GM18508 (cell line): ENCODE measurements around the gene STN1.

Source experiments
- ATAC-seq: cut with Tn5 transposase; IDR thresholded peaks from one replicate; pipeline ENCODE4 v1.9.1; 2021; ENCODE audit warnings: moderate number of reproducible peaks; ENCODE audit not compliant: insufficient read depth, unreplicated experiment

STN1 gene

GRCh38 chr10:103918053-103918846, at the start of gene STN1:
Gene STN1 (minus strand): TSS chr10:103918184. CDS start chr10:103917594, 590 bp downstream.
- ATAC-seq: peak; percentile 79

DNA sequence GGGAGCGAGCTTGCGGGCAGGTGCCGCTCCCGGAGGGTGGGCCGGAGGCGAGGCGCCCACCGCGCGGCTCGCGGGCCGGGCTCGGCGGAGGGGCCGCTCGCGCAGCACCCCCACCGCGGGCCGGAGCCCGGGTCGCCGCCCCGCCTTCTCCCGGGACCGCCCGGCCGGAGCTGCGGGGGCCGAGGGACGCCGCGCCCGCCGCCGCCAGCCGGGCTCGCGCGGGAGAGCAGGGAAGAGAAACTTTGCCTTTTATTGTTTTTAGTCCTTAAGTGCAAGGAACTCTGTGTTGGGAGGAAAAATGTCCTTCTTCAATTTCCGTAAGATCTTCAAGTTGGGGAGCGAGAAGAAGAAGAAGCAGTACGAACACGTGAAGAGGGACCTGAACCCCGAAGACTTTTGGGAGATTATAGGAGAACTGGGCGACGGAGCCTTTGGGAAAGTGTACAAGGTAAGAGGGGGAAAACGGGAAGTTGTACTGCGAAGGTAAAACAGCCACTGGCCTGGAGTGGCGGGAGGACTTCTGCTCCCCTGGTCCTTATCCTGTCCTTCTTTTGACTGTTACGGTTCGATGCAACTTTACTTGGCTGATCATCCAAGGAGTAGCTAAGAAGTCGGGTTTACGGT, 49.6 kb upstream of the STN1 start:
- ATAC-seq: no peak

DNA sequence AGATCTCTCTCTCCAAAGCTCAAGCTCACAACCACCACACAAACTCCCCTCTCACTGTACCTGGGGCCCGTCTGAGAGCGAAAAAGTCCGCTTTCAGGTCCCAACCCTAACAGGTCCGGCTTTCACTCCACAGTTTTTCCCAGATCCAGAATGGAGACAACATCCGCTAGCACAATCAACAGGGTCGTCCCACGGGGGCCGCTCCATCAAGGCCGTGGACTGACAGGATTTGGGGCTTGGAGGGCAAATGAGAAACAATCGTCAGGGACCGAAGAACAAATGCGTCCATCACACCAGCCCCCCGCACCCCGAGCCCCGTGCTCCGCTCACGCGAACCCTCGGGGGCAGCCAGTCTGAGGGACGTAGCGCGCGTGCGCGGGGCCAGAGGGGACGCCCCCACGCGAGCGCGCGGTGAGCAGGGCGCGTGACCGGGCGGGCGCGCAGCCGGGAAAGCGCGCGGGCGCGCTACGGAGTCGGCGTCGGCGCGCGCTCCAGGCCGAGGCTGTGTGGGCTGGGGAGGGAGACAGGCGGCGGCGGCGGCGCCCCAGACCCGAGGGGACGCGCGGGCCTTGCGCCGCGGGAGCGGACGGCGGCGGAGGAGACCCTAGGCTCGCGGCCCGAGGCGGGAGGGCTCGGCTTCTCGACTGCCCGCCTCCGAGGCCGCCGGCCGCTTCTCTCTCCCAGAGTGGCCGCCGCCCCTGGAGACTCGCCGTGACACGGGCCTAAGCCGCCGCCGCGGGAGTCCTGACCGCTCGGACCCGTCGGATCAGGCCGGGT, 48.9 kb upstream of the STN1 start, which contains the start of gene SLK:
Gene SLK, plus strand, starts transcription at position 470 of the 777 bp plus-strand sequence. CDS start 606 bp downstream, outside the sequence.
- ATAC-seq: no peak

DNA sequence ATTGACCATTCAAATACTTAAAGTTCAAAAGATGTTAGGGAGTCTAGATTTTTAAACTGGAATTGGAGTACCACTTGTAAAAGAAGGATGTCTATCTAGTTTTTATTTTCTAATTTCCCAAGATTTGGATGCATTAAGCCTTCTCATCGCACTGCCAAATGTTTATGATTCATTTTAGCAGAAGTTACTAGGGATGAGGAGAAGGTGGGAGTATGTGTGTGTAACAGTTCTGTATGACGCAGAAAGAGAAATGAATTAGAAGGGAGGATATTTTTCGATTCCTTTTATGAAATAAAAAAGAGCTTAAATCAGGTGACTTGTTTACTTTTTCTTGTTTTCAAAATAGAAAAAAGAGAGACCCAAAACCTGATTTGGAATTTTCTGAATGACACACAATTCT, 42.1 kb upstream of the STN1 start:
- ATAC-seq: no peak

GRCh38 chr10:103958996-103959395, 41.0 kb upstream of the STN1 start:
- ATAC-seq: no peak

DNA sequence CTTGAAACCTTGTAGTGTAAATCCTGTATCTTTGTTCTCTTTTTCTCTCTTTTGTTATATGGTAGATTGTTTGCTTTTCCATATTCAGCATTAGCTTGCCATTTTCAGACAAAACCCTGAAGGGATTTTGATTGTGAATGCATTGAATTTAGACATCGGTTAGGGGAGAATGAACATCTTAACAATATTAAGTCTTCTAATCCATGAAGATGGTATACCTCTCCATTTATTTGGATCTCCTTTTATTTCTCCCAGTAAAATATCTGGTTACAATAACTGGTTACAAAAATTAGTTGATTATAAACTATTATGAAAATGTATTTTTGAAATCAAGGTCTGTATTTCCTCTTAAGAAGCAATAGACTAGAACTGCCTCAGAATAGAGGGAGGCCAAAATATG, 36.6 kb upstream of the STN1 start:
- no peak for ATAC-seq

DNA sequence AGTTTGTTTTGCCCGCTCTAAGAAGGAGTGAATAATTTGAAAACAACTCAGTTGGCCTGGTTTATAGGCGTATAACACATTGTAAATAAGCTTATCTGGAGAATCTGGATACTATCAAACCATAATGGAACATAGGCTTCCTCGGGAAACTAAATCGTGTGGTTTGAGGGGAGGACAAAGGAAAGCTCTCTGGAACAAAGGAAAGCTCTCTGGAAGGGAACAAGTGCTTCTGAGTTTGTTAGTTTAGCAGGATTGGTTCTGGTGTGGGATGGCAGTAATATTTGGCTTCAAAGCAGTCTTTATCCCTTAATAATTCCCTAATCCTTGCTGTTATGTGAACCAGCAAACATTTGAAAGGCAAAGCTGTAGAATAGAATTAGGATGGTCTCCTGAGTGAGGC, 34.0 kb upstream of the STN1 start:
- ATAC-seq: no peak

DNA sequence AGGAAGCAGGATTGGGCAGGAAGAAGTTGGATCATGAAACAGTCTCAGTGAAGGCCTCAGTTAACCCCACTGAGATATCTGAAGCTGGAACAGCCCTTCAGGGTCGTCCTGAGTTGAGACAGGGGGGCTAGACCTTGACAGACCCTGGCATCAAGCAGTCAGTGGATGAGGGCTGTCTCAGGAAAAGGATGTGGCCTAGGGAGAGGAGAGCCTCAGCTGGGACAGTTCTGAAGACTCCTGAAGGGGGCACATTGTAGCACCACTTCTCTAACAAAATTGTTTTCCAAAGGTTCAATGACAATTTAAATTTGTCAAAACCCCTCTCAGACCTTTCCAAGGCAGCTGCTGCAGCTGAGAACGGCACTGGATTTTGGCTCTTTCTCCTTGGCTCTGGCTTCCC, 33.2 kb upstream of the STN1 start:
- no peak for ATAC-seq

DNA sequence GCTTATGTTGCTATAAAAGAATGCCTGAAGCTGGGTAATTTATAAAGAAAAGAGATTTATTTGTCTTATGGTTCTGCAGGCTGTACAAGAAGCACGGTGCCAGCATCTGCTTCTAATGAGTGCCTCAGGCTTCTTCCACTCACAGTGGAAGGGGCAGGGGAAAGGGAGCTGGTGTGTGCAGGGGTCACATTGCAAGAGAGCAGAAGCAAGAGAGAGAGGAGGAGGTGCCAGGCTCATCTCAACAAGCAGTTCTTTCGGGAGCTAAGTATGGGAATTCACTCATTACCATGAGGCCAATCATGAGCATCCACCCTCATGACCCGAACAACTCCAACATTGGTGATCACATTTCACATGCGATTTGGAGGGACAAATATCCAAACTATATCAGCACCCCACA, 31.7 kb upstream of the STN1 start:
- no peak for ATAC-seq

DNA sequence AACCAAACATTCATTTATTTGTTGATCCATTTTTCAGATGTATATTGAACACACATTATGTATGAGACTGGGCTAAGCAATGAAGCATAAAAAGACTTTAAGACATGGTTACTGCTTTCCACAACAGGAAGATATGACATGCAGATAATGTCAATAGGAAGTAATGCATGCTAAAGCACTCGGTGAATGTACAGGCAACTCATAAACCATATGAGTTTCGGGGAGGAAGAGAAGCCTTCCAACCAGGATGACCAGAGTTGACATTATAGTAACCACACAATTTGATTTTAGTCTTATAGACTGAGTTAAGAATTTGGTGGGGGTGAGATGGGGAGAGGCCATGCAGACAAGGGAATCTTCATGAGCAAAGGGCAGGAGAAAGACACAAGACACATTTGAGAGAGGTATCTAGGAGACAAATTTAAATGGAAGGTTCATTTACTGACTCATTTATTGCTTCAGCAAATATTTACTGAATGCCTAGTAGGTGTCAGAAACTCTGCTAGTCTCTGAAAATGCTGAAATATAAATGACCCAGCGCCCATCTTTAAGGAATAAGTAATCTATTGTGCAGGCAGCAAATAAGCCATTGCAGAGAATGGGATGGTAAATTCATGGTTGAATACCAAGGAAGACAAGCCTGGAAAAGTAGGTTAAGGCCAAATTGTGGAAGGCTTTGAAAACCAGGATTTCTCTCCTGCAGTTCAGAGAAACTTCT, 30.0 kb upstream of the STN1 start:
- ATAC-seq: no peak

GRCh38 chr10:103942866-103943265, 24.9 kb upstream of the STN1 start:
- ATAC-seq: no peak

- ATAC-seq: no peak
Observed at GRCh38 chr10:103941801-103942200, 23.8 kb upstream of the STN1 start.

- ATAC-seq: no peak
Observed at GRCh38 chr10:103939522-103939921, 21.5 kb upstream of the STN1 start.

DNA sequence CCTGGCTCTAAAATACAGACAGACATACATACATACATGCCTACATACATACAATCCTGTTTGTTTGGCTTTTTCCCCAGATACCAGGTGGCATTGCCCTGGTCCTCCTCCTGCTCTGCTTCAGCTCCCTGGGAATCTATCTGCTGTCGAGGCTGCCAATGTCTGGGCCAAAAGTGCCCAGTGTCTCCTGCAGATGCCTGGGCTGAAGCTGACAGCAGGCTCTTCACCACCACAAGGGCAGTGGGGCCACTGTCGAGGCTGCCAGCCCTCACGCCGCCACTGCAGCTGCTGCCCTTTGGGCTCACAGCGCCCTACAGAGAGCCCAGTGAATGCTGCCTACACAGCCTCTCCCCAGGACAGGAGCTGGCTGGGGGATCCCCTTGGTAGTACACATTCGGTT, 18.0 kb upstream of the STN1 start:
- no peak for ATAC-seq

DNA sequence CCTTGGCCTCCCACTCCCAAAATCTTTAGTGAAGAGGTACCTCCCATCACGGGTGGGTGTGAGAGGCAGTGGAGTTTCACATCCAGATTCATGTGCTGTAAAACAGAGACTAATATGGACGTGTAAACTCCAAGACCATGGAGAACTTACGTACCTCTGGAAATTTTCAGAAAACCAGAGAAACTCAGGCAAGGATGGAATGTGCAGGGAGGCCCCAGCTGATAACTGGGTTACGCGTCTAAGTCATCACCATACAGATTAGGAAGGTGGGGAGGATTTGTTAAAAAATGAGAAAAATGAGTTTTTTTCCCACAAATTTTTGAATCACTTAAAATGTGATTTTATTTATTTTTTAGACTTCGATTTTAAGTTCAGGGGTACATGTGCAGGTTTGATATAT, 16.3 kb upstream of the STN1 start:
- ATAC-seq: no peak

- no peak for ATAC-seq
Observed at GRCh38 chr10:103933557-103934121, 15.7 kb upstream of the STN1 start.

DNA sequence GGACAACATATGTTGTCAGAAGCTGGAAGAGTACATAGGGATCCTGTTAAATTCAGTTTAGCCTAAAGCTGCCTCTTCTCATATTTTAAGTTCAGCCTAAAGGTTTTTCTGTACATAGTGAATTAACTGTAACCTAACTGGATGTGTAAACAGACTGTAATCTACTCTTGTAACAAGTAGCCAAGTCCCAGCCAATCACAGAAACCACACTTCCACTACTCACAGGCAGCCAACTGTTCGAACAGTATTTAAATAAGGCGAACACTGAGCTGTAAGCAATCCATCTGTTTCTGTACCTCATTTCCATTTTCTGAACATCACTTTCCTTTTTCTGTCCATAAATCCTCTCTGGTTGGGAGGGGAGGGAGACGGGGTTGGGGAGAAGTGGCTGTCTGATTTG, 15.0 kb upstream of the STN1 start:
- ATAC-seq: no peak

DNA sequence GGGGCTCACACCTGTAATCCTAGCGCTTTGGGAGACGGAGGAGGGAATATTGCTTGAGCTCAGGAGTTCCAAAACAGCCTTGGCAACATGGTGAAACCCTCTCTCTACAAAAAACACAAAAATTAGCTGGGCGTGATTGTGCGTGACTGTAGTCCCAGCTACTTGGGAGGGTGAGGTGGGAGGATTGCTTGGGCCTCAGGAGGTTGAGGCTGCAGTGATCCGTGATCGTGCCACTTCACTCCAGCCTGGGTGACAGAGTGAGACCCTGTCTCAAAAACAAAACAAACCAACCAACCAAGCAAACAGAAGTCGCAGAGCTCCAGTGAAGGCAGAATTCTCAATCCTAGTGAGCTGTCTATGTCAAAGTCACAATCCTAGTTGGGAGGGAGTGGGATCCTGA, 14.3 kb upstream of the STN1 start:
- ATAC-seq: no peak

- no peak for ATAC-seq
Observed at GRCh38 chr10:103931603-103932002, 13.6 kb upstream of the STN1 start.

GRCh38 chr10:103930881-103931280, 12.9 kb upstream of the STN1 start:
- no peak for ATAC-seq
